ENCODE results near the gene FUT6.

DNA sequence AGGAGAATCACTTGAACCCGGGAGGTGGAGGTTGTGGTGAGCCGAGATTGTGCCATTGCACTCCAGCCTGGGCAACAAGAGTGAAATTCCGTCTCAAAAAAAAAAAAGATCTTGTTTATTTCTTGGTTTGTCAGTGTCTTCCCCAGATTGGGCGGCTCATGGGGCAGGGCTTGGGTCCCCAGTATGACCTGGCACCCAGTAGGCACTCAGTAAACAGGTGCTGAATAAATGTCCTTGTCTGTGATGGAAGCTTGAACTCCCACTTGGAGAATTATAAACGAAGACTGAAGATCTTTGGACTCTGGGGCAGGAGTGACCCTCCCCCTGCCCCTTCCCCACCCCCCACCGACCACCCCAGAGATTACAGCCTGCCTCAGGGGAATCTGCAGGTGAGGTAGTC is 40.7 kb upstream of the FUT6 start:
- no peak for TF ChIP-seq POLR2A (IDR thresholded peaks at IDR 0.05)
- TF ChIP-seq, protein P1, sequence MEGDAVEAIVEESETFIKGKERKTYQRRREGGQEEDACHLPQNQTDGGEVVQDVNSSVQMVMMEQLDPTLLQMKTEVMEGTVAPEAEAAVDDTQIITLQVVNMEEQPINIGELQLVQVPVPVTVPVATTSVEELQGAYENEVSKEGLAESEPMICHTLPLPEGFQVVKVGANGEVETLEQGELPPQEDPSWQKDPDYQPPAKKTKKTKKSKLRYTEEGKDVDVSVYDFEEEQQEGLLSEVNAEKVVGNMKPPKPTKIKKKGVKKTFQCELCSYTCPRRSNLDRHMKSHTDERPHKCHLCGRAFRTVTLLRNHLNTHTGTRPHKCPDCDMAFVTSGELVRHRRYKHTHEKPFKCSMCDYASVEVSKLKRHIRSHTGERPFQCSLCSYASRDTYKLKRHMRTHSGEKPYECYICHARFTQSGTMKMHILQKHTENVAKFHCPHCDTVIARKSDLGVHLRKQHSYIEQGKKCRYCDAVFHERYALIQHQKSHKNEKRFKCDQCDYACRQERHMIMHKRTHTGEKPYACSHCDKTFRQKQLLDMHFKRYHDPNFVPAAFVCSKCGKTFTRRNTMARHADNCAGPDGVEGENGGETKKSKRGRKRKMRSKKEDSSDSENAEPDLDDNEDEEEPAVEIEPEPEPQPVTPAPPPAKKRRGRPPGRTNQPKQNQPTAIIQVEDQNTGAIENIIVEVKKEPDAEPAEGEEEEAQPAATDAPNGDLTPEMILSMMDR (IDR thresholded peaks at IDR 0.05): no peak

Data from esophagus squamous epithelium (tissue), 4 donors.